Right atrium auricular region (tissue), 2 donors: ENCODE measurements around the gene TTC33. TPM values are rescaled to one million over a fixed set of nuclear protein-coding genes. Genes with fewer than 3 reads are reported as not detected.
"Not testable (repeated sequence)": the region's sequence is repeated elsewhere in the genome, so short reads cannot be mapped to it uniquely, and the experiment has no call there.

Source experiments
- DNase-seq: peaks from one replicate; pipeline ENCODE4 v3.0.0-alpha.2; 2019; ENCODE audit warnings: low spot score
- H3K27ac ChIP-seq, 2 donors: fragments of 200-600 bp; sonication (generic); 1 replicate in 1 of 2; 2 replicates in 1 of 2; pipeline ENCODE4 v1.5.1; 2016 to 2019
- H3K27me3 ChIP-seq, 2 donors: fragments of 200-600 bp; sonication (generic); one replicate each; pipeline versions ENCODE4 v1.5.1 to v1.6.0; 2017 to 2019
- H3K36me3 ChIP-seq: fragments of 200-600 bp; sonication (generic); one replicate; pipeline ENCODE4 v1.5.1; 2016
- H3K4me1 ChIP-seq, 2 donors: fragments of 200-600 bp; sonication (generic); one replicate each; pipeline versions ENCODE4 v1.5.1 to v1.6.0; 2017 to 2019
- H3K4me3 ChIP-seq, 2 donors: fragments of 200-600 bp; sonication (generic); 1 replicate in 1 of 2; 2 replicates in 1 of 2; pipeline ENCODE4 v1.5.1; 2017 to 2019; ENCODE audit warnings: mild to moderate bottlenecking in 1 of 2, moderate library complexity in 1 of 2
- H3K9me3 ChIP-seq, 2 donors: fragments of 200-600 bp; sonication (generic); one replicate each; pipeline ENCODE4 v1.5.1; 2019
- total RNA-seq, 2 donors: library from RNA; depleted of rRNA; stranded (reverse); fragments of >200 nt; gene quantifications; one replicate each; pipeline ENCODE4 v1.1.0, GENCODE V29; 2016
- TF ChIP-seq, protein P1 (sequence below), 2 donors: fragments of 200-600 bp; sonication (generic); IDR thresholded peaks; one replicate each; pipeline ENCODE4 v1.5.1; 2019; ENCODE audit warnings: antibody characterized with exemption in 2 of 2

The TTC33 gene
- total RNA-seq, 2 donors from 2014 or later: 10.2 to 16.7 TPM

DNA sequence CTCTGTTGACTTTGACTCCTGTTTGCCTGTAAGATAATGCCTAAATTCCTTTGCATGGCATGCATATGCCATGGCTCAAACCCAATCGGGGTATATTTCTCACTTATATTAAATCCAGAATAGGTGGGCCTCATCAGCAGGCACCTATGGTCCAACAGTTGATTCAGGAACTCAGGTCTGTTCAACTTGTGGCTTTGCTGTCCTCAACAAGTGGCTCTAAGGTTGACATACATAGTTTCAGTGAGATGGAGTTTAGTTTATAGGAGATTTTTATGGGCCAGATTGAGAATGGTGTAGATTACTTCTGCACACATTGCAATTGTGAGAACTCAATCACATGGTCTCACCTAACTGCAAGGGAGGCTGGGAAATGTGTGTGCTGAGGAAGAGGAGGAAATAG lies 107.6 kb downstream of the TTC33 start:
- no peaks in the 10 kb centered on the region for H3K9me3 ChIP-seq
- H3K27me3 ChIP-seq: no peaks in the 10 kb centered on the region
- no peak for DNase-seq
- H3K4me1 ChIP-seq: no peaks in the 10 kb centered on the region
- TF ChIP-seq, protein P1, sequence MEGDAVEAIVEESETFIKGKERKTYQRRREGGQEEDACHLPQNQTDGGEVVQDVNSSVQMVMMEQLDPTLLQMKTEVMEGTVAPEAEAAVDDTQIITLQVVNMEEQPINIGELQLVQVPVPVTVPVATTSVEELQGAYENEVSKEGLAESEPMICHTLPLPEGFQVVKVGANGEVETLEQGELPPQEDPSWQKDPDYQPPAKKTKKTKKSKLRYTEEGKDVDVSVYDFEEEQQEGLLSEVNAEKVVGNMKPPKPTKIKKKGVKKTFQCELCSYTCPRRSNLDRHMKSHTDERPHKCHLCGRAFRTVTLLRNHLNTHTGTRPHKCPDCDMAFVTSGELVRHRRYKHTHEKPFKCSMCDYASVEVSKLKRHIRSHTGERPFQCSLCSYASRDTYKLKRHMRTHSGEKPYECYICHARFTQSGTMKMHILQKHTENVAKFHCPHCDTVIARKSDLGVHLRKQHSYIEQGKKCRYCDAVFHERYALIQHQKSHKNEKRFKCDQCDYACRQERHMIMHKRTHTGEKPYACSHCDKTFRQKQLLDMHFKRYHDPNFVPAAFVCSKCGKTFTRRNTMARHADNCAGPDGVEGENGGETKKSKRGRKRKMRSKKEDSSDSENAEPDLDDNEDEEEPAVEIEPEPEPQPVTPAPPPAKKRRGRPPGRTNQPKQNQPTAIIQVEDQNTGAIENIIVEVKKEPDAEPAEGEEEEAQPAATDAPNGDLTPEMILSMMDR (IDR thresholded peaks at IDR 0.05): no peak
- no peak overlapping the region for H3K27ac ChIP-seq
- H3K4me3 ChIP-seq: no peak overlapping the region
- no peaks in the 10 kb centered on the region for H3K36me3 ChIP-seq

DNA sequence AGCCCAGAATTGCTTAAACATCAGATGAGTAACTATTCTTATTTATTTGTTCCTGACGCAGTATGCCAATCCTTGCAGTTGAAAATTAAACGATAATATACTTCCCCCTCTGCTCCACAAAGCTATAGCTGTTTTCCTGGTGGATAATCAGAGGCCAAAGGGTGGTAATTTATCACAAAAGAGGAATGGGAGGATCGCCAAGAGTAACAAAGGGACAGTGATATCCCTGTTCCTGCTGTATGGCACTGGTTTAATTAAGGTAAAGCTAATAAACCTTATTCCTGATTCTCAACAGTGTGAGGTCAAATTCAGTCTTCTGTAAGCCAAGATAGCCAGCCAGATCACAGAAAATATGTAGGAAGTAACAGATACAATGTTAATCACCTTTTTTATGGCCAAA lies 109.5 kb downstream of the TTC33 start:
- no peak for DNase-seq
- Histone ChIP-seq H3K4me3 (no peak overlapping the region), H3K9me3 (no peaks in the 10 kb centered on the region), H3K27ac (no peak overlapping the region), H3K27me3 (no peaks in the 10 kb centered on the region), H3K36me3 (no peaks in the 10 kb centered on the region), H3K4me1 (no peaks in the 10 kb centered on the region)
- TF ChIP-seq, protein P1 (IDR thresholded peaks at IDR 0.05): no peak

DNA sequence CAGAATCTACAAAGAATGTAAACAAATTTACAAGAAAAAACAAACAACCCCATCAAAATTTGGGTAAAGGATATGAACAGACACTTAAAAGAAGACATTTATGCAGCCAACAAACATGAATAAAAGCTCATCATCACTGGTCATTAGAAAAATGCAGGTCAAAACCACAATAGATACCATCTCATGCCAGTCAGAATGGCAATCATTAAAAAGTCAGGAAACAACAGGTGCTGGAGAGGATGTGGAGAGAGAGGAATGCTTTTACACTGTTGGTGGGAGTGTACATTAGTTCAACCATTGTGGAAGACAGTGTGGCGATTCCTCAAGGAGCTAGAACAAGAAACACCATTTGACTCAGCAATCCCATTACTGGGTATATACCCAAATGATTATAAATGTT lies 116.2 kb downstream of the TTC33 start:
- not testable (repeated sequence) for DNase-seq, H3K27ac ChIP-seq, H3K27me3 ChIP-seq, H3K4me3 ChIP-seq, H3K4me1 ChIP-seq, H3K36me3 ChIP-seq
- peaks cover 0 to 20% of the 10 kb centered on the region in 2 donors for H3K9me3 ChIP-seq

GRCh38 chr5:40634593-40634992 lies 121.2 kb downstream of the TTC33 start:
- Histone ChIP-seq H3K36me3 (no peaks in the 10 kb centered on the region), H3K4me3 (no peak overlapping the region), H3K9me3 (peaks cover 0 to 20% of the 10 kb centered on the region in 2 donors), H3K4me1 (no peaks in the 10 kb centered on the region), H3K27me3 (no peaks in the 10 kb centered on the region), H3K27ac (no peak overlapping the region)
- DNase-seq: no peak
- TF ChIP-seq, protein P1 (IDR thresholded peaks at IDR 0.05): no peak

- no peak for DNase-seq
- H3K36me3 ChIP-seq: no peaks in the 10 kb centered on the region
- H3K4me3 ChIP-seq: no peak overlapping the region
- no peaks in the 10 kb centered on the region for H3K4me1 ChIP-seq
- TF ChIP-seq, protein P1 (IDR thresholded peaks at IDR 0.05): no peak
- no peaks in the 10 kb centered on the region for H3K27me3 ChIP-seq
- H3K27ac ChIP-seq: no peak overlapping the region
- peaks cover 0 to 20% of the 10 kb centered on the region in 2 donors for H3K9me3 ChIP-seq
Measured at GRCh38 chr5:40634154-40634553, 121.6 kb downstream of the TTC33 start.

- no peak for DNase-seq
- Histone ChIP-seq H3K27me3 (no peaks in the 10 kb centered on the region), H3K4me1 (no peaks in the 10 kb centered on the region), H3K36me3 (no peaks in the 10 kb centered on the region), H3K9me3 (peaks cover 0 to 6% of the 10 kb centered on the region in 2 donors), H3K4me3 (no peak overlapping the region), H3K27ac (no peak overlapping the region)
- TF ChIP-seq, protein P1 (IDR thresholded peaks at IDR 0.05): no peak
Measured at GRCh38 chr5:40631236-40631635, 124.5 kb downstream of the TTC33 start.
